Stomach (tissue), 4 donors: ENCODE measurements around the gene SPATC1L.

Source experiments
- POLR2A ChIP-seq, 4 donors: fragments of 450-650 bp; IDR thresholded peaks; one replicate each; pipeline ENCODE4 v1.6.1; 2016; ENCODE audit warnings: antibody characterized with exemption in 4 of 4, control low read depth in 2 of 4, mild to moderate bottlenecking in 1 of 4, moderate library complexity in 1 of 4
- POLR2AphosphoS5 ChIP-seq, 3 donors: sonication (generic); formaldehyde crosslinking; IDR thresholded peaks; one replicate each; pipeline ENCODE4 v1.6.1; 2016; ENCODE audit warnings: antibody characterized with exemption in 3 of 3
- TF ChIP-seq, protein P1 (sequence below), 7 experiments: fragments of 450-650 bp in 4 of 7; fragments of 200-600 bp in 3 of 7; sonication (generic) in 3 of 7; IDR thresholded peaks; one replicate each; pipeline ENCODE4 v1.5.1; 2016 to 2019; ENCODE audit warnings: antibody characterized with exemption in 7 of 7, control low read depth in 2 of 7, mild to moderate bottlenecking in 1 of 7

DNA sequence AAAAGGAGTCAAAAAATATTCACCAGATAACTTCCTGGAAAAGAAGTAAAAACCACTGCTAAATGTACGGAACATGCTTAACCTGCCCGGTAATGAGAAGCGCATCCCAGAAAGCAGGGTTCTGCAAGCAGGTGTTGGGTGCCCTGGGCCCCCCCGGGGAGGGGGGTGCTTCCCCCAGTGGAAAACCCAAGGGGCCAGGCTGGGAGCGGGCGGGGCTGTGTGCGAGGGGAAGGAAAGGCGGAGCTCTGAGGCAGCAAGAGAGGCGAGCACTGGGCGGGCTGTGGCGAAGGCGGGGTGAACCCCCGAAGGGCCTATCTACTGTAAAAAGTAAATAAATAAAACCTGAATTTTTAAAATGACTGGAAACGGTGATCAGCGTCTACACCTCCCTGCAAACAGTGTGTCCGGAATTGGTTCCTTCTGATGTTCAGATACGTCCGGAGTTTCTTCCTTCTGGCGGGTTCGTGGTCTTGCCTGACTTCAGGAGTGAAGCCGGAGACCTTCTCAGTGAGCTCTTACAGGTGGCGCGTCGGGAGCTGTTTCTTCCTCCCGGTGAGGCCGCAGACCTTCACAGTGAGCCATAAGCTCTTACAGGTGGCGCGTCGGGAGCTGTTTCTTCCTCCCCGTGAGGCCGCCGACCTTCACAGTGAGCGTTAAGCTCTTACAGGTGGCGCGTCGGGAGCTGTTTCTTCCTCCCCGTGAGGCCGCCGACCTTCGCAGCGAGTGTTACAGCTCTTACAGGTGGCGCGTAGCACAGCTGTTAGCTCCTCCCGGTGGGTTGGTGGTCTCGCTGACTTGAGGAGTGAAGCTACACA is 42.3 kb downstream of the SPATC1L start:
- TF ChIP-seq POLR2AphosphoS5 (IDR thresholded peaks at IDR 0.05): no peak
- TF ChIP-seq, protein P1, sequence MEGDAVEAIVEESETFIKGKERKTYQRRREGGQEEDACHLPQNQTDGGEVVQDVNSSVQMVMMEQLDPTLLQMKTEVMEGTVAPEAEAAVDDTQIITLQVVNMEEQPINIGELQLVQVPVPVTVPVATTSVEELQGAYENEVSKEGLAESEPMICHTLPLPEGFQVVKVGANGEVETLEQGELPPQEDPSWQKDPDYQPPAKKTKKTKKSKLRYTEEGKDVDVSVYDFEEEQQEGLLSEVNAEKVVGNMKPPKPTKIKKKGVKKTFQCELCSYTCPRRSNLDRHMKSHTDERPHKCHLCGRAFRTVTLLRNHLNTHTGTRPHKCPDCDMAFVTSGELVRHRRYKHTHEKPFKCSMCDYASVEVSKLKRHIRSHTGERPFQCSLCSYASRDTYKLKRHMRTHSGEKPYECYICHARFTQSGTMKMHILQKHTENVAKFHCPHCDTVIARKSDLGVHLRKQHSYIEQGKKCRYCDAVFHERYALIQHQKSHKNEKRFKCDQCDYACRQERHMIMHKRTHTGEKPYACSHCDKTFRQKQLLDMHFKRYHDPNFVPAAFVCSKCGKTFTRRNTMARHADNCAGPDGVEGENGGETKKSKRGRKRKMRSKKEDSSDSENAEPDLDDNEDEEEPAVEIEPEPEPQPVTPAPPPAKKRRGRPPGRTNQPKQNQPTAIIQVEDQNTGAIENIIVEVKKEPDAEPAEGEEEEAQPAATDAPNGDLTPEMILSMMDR (IDR thresholded peaks at IDR 0.05): no peak
- TF ChIP-seq POLR2A (IDR thresholded peaks at IDR 0.05): no peak
